HG02678 (cell line): ENCODE measurements around the gene MRS2.

Experiments used
- ATAC-seq: cut with Tn5 transposase; IDR thresholded peaks from one replicate; pipeline ENCODE4 v1.9.1; 2021; ENCODE audit warnings: mild to moderate bottlenecking, moderate library complexity; ENCODE audit not compliant: unreplicated experiment

Gene MRS2

DNA sequence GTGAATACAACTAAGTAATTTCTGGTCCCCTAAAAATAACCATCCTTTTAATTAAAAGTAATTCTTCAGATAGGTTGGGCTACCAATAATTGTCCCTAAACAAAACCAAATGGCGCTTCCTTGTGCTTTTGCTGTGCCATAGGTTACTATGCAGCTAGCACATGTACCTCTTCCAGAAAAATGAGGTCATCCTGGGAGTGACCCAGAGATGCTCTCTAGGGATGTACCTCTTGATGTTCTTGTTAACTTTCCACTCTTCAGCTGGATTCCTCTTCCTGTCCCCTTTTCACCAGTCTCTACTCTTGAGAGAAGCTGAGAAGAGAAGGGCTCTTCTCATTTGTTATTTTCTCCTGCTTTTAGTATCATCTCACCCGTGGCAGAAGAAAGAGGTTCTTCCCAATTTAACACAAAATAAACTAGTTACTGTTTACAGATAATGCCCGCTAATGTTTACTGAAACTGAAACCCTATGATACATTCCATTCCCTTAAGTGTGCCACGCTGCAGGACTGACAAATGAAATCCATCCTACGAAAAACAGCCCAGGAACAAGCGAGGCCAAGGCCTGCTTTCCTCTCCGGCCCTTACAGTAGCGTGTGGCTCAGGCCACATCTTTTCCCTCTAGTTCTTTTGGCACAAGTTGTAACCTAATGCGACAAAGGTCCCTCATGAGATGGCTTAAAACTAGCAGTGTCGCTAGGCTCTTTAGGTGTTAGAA lies 24.2 kb downstream of the MRS2 start:
- no peak for ATAC-seq

DNA sequence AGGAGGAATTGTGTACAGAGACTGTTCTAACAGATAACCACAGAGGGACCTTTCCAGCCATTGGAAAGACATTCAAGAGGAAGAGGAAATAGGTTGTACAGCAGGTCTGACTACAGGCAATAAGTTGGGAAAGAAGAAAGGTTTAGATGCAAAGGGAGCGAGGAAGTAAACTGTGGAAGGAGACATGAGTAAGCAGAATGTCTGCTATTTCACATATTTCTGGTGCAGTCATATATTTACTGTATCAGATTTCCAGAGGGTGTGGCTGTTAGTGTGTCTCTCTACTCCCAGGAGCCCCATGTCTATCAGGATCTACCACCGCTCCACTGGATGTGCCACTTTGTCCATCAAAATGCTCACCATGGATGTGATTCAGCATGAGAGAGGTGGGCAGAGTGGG lies 25.9 kb downstream of the MRS2 start:
- no peak for ATAC-seq

DNA sequence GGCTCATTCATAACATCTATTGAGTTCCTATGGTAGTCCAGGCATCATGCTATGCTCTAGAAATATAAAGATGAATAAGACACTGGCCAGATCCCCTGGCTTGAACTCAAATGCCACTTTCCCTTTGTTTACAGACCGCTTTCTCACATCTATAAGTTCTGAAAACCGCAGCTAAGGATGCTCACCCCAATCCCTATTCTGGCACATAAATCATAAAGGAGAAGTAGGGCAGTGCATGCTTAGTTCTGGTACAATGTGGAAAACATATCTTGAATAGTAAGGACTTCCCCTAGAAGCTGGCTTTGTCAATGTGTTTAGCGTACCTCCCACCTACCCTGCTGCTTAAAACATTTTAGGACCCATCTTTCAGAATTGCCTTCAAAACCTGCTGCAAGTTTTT lies 26.4 kb downstream of the MRS2 start:
- no peak for ATAC-seq

DNA sequence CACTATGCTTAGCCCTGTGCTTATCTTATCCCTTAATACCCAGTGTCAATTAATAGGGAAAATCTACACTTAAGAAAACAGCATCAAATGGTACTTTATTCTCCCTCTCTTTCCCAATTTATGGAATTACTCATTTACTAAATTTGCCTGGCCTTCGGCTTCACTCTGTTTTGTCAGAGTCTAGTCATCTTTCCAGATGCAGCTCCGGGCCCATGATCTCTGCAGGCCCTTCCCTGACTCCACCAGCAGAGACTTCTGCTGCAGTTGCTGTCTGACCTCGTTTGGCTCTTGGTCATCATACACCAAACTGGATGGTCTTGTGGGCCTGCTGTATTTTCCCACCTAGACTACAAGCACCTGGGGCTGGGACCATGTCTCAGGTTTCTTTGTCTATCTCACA lies 27.4 kb downstream of the MRS2 start:
- no peak for ATAC-seq

DNA sequence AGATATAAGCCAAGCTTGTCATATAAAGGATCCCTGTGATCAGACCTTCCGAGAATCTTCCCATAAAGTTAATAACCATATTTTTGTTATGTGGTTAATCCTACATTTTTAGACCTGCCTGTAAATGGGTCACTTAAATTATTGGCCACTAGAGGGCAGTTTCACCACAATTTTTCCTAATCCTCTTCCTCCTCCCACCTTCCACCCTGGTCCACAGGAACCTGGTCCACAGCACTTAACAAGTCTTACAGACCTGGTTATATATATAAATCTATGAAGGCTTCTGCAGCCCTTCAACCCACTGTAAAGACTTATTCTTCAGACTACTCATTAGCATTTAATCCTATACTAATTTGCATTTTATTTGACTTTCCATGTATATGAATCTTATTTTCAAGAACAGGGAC lies 28.3 kb downstream of the MRS2 start:
- peak; percentile 61 for ATAC-seq

DNA sequence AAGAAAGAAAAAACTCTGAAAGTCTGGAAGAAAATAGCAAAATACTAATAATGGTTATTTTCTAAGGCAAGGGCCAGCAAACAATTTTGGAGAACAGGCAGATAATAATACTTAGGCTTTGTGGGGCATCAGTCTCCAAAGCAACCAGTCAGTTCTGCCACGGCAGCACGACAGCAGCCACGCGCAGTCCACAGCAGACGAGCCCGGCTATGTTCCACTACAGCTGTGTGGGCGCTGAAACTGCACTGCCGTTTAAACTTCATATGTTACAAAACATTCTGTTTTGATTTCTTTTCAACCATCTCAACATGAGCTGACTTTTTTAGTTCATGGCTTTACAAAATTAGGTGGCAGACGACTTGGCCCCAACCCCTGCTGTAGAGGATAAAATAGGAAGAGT lies 29.9 kb downstream of the MRS2 start:
- ATAC-seq, result no peak

DNA sequence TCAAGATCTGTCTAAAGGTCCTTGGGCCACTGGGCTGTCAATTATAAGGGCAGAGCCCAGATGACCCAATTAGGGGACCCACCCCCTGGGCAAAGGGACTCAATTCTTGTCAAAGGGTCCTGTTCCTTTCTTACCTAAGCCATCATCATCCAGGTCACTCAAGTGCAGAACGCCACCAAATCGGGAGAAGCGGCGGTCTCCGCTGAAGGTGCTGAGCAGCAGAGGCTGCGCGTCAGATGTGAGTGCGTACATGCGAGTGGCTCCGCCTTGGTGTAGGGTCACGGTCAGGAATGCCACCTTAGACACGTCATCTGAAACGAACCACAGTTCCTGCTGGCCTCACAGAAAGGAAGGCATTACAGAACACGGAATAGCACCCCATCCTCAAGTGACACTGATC lies 34.2 kb downstream of the MRS2 start:
- no peak for ATAC-seq

DNA sequence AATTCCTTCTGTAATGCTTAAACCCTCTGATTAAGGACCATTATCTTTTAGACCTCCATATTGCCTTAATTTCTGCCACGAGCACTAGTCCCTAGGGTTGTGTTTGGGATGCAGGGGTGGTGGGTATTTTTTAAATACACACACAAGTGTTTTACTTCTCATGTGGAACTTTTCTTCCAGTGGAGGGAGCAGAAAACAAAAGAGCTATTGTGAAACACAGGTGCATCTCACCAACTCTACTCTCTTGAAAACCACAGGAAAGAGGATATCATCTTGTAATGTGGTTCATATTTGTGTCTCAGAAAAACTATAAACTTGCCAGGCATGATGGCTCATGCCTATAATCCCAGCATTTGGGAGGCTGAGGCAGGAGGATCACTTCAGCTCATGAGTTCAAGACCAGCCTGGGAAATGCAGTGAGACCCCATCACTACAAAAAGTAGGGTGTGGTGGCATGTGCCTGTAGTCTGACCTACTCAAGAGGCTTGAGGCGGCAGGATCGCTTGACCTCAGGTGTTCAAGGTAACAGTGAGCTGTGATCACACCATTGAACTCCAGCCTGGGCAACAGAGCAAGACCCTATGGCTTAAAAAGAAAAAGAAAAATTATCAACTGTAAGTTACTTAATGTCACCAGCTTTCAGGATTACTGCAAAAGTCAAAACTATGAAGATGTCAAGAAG lies 37.3 kb downstream of the MRS2 start:
- ATAC-seq, result no peak

DNA sequence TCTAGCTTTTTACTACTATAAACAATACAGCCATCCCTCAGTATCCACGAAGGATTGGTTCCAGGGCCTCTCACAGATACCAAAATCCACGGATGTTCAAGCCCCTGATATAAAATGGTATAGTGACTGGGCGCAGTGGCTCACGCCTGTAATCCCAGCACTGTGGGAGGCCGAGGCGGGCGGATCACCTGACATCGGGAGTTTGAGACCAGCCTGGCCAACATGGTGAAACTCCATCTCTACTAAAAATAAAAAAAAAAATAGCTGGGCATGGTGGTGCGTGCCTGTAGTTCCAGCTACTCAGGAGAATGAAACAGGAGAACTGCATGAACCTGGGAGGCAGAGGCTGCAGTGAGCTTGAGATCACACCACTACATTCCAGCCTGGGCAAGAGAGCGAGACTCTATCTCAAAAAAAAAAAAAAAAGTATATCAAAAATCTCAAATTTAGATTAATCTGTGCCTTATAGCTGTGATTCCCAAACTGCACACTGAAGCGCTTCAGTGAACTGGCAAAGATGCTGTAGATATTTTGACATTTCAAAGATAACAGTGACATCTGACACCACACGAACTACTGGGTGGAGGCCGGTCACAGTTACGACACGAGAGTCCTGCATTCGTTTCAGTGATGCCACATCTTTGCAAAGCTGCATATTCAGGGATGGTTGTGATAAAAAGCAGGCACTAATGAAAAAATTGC lies 38.3 kb downstream of the MRS2 start:
- no peak for ATAC-seq

DNA sequence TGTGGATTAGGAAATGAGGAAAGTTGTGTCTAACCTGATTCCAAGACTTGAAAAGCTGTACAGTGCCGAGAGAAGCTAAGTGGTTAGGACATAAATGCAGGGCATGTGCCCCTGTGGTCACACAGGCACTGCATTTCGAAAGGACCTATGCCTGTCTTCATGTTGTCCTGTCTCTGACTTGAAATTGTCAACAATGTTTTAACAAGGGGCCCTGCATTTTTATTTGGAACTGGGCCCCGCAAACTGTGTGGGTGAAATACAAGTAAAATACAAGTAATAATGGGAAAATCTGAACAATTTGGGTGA lies 38.8 kb downstream of the MRS2 start:
- no peak for ATAC-seq

DNA sequence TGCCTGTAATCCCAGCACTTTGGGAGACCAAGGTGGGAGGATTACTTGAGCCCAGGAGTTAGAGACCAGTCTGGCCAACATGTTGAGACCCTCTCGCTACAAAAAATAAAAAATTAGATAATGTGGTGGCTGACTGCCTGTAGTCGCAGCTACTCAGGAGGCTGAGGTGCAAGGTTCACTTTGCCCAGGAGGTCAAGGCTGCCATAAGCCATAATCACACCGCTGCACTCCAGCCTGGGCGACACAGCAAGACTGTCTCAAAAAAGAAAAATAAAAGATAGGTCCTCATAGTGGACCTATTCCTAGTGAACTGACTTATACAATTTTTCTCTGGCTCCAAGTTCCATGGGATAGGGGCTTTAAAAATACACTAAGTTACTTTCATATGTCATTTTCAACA lies 41.9 kb downstream of the MRS2 start:
- ATAC-seq, result no peak

DNA sequence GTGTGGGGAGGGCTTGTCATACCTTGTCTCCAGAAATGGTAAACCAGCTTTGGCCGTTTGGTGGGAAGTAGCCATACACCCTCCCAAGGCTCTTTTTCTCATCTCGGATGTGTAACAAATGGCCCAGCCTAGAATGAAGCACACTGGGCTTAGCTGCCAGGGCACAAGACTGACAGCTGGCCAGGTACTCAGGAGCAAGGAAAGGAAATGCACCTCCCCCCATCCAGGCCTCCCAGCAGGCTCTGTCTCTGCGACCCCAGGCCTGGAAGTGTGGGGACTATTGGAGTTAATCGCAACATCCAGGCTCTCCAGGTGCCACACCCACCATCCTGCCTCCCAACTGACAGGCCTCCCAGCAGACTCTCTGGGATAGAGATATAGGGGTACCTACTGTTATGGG lies 43.0 kb downstream of the MRS2 start:
- ATAC-seq, result no peak

DNA sequence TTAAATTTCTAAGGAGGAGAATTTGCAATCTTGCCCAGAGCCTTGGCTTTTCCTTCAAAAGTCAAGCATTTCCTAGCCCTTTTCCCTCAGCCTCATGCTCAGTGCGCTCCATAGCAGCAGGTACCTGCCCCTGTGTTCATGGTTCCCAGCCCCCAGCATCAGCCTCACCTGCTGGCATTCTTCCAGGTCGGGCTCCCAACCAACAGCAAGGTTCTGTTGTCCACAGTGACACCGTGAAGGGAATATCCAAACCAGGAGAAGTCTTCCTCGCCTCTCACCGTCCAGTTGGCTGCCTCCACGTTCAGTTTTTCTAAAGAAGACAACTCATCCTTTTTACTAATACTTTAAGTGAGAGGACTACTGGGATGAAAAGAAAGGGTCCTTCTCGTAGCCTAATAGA lies 43.9 kb downstream of the MRS2 start:
- ATAC-seq, result no peak

DNA sequence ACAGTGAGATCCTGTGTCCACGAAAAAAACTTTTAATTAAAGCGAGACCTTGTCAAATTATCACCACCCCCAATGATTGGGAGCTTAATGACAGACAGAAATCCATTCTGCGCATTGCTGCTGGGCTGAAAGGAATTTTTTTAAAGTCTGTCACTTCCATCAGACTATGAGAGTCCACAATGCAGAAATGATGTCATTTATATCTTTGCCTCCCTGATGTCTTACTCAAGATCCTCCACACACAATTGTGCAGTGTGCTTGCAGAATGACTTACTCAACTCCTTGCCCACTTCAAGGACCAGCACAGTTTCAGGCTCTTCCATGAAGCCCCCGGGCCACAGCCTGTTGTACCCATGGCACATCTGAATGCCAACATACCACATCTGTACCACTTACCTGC lies 45.7 kb downstream of the MRS2 start:
- no peak for ATAC-seq

DNA sequence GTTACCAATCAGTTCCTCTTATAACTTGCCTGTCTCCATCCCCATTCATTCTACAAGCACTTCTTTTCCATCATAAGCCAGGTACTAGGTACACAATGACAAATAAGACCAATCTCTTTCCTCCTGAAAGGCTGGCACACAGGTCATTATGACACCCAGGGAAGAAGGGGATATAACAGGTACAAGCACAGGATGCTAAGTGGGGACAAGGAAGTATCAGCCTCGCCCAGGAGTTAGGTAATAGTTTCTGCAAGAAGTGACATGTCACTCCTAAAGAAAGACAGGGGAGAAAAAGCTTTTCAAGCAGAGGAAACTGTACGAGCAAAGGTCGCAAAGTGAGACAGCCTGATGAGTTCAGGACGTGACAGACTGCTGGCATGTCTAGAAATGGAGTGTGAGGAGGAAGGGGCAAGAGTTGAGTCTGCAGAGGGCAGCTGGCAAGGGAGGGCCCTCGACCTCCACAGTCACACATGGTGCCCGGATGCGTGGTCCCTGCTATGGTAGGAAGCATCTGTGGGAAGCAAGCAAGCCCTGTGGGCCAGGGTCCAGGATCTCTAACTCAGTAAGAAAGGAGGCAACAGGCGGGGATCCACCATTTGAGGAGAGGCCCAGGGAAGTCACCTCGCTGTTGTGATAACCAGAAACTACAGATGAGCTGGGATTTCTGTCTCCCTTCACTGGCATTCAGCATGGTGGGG lies 46.2 kb downstream of the MRS2 start:
- ATAC-seq, result no peak

DNA sequence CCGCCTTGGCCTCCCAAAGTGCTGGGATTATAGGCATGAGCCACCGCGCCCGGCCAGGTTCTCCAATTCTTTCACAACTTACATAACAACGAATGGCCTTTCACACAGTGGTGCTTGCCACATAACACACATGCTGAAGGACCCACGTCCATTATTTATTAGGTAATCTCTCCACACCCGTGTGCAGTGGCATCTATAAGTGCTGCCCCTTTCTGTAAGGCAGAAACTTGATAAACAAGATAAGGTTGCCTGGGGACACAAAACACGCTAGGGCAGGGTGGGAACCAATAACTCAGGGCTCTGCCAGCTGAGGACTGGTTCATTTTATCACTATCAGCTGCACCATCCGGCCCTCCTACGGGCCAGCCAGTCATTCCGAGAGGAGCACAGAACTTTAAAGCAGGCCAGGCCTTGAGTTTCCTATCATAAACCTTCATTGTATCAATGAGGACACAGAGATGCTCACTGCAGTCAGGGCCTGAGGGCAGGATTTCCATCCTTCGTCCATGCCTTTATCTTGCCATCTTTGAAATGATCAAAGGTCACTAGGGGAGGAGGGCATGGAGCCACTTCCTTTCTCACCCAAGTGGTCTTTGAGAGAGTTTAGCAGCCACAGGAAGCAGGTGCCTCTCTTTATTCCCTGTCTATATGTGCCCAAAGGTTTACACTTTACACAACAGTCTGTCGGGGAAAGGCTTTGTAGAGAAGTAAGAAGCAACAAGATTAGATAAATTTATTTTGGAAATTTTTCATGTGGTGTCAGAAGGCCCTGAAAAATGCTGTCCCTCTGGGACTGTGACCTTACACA lies 49.0 kb downstream of the MRS2 start:
- no peak for ATAC-seq

DNA sequence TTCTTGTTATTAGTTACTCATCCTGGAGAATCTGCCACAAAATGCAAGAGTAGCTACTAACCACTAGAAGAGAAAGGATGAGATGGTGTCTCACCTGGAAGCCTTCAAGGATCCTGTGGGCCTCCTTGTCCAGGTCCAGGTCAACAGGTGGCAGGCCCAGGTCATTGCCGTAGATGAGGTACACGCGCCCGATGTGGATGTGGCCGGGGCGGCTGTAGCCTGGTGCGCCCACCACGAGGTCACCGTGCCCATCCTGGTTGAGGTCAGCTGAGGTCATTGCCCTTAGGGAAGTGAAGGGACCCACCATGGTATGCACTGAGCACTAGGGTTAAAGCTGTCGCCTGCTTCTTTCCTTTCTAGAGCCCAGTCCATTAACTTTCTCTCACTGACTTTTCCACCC lies 51.2 kb downstream of the MRS2 start:
- no peak for ATAC-seq

DNA sequence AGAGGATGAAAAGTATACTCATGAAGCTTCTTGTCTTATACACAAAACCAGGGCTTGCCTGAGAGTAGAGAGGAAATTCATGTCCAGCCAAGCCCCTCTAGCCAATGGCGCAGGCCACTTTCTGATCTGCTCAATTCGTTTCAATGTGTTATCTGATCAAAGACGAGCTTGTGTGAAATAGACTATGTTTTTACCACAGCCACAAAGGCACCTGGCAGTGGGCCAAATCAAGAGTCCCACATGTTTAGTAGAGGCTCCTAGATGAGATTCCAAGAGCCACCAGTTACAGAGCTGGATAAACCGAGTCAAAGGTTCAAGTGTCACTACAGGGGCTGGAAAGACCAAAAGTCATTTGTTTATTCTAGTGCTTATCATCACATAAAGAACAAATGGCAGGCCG lies 51.7 kb downstream of the MRS2 start:
- no peak for ATAC-seq

DNA sequence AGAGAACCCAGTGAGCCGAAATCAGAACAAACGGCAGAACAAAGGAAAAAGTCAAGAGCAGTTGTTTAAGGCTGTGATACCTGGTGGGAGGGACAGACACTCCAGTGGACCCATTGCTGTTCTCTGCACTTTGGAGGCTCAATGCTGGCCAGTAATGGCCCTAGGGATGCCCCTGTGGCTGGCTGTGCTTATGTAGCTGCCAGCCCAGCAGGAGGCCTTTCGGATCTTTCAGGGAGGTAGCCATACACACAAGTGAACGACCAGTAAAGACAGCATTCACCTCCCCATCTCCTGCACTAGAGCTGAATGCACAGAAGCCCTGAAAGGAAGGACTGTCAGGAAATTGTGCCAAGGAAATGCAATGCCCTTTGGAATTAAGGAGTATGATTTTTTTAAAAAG lies 52.3 kb downstream of the MRS2 start:
- no peak for ATAC-seq

DNA sequence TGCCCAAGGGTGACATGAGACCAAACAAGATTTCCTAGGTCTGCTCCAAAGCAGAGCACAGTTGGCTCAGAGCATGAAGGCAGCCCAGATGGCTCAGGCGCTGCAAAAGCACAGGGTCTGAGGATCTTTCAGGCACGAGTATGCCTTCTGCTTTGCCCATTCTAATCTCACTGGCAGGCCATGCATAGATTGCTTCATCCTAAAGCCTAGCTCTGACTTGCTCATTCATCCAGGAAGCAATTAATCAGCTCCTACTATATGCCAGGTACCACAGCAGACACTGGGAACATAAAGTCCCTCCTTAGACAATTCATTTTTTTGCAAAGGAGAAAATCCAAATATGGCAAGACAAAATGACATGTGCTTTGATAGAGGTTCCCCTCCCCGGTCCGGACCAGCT lies 55.4 kb downstream of the MRS2 start:
- no peak for ATAC-seq

DNA sequence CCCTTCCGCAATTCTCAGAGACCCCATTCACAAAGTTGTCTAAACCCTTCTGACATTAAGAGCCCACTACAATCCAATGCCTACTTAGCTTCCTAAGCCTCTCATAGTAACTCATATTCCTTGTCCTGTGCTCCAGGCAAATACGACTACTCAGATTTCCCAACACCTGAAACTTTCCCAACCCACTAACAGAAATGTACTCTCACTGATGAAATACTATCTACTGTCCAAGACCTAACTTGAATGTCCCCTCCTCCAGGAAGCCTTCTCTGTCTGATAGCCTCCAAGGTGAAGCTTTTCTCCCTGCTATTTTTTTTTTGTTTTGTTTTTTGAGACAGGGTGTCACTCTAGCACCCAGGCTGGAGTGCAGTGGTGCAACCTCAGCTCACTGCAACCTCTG lies 56.2 kb downstream of the MRS2 start:
- ATAC-seq, result no peak
